RWPE2 (cell line): ENCODE data around the gene PLPP3.

Source experiments
- ATAC-seq: fragments of 200-7000 bp; cut with Tn5 transposase; 3 replicates; pipeline ENCODE4 v1.9.1; 2021; ENCODE audit warnings: low read depth
- DNase-seq: peaks from one replicate; pipeline ENCODE4 v3.0.0-alpha.2; 2020; ENCODE audit warnings: low spot score
- H3K27ac ChIP-seq: fragments of 450-650 bp; 2 replicates; pipeline ENCODE4 v1.5.1; 2017; ENCODE audit warnings: mild to moderate bottlenecking; ENCODE audit not compliant: poor library complexity, severe bottlenecking
- H3K27me3 ChIP-seq: fragments of 250-450 bp; sonication (Bioruptor Pico); 2 replicates; pipeline ENCODE4 v1.5.1; 2021; ENCODE audit warnings: mild to moderate bottlenecking, moderate library complexity; ENCODE audit not compliant: insufficient read depth, poor library complexity, severe bottlenecking
- H3K36me3 ChIP-seq: fragments of 250-450 bp; sonication (Bioruptor Pico); 2 replicates; pipeline ENCODE4 v1.5.1; 2020; ENCODE audit warnings: low read depth, mild to moderate bottlenecking, moderate library complexity
- H3K4me1 ChIP-seq: fragments of 250-450 bp; sonication (Bioruptor Pico); 2 replicates; pipeline ENCODE4 v1.5.1; 2021; ENCODE audit warnings: mild to moderate bottlenecking, moderate library complexity; ENCODE audit not compliant: insufficient read depth, poor library complexity, severe bottlenecking
- H3K4me3 ChIP-seq: fragments of 250-450 bp; sonication (Bioruptor Pico); 2 replicates; pipeline ENCODE4 v1.5.1; 2021; ENCODE audit warnings: mild to moderate bottlenecking, moderate library complexity; ENCODE audit not compliant: severe bottlenecking
- H3K9me3 ChIP-seq: fragments of 250-450 bp; sonication (Bioruptor Pico); 2 replicates; pipeline ENCODE4 v1.5.1; 2021; ENCODE audit warnings: mild to moderate bottlenecking, moderate library complexity; ENCODE audit not compliant: severe bottlenecking
- TF ChIP-seq, protein P1 (sequence below): fragments of 450-650 bp; IDR thresholded peaks from one replicate; pipeline ENCODE4 v1.5.1; 2017; ENCODE audit warnings: mild to moderate bottlenecking, moderate library complexity; ENCODE audit not compliant: poor library complexity, severe bottlenecking

PLPP3 gene

DNA sequence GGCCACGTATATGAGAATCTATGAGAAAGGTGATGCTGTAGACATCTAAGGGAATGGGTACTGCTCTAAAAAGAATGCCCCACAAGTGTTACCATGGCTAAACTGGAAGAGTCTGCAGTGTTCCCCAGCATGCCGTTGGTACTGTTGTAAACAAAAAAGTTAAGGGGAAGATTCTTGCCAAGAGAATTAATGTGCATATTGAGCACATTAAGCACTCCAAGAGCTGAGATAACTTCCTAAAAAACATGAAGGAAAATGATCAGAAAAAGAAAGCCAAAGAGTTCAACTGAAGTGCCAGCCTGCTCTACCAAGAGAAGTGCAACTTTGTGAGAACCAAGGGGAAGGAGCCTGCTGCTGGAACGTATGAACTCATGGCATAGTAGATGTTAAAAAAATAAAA, 40.8 kb downstream of the PLPP3 start:
- no peaks in the 10 kb centered on the region for H3K36me3 ChIP-seq
- H3K4me1 ChIP-seq, result peaks cover 7% of the 10 kb centered on the region
- ATAC-seq (no peak), DNase-seq (no peak)
- TF ChIP-seq, protein P1, sequence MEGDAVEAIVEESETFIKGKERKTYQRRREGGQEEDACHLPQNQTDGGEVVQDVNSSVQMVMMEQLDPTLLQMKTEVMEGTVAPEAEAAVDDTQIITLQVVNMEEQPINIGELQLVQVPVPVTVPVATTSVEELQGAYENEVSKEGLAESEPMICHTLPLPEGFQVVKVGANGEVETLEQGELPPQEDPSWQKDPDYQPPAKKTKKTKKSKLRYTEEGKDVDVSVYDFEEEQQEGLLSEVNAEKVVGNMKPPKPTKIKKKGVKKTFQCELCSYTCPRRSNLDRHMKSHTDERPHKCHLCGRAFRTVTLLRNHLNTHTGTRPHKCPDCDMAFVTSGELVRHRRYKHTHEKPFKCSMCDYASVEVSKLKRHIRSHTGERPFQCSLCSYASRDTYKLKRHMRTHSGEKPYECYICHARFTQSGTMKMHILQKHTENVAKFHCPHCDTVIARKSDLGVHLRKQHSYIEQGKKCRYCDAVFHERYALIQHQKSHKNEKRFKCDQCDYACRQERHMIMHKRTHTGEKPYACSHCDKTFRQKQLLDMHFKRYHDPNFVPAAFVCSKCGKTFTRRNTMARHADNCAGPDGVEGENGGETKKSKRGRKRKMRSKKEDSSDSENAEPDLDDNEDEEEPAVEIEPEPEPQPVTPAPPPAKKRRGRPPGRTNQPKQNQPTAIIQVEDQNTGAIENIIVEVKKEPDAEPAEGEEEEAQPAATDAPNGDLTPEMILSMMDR, result no peak
- H3K9me3 ChIP-seq, result no peaks in the 10 kb centered on the region
- no peak overlapping the region for H3K4me3 ChIP-seq
- no peaks in the 10 kb centered on the region for H3K27me3 ChIP-seq
- H3K27ac ChIP-seq, result no peak overlapping the region

DNA sequence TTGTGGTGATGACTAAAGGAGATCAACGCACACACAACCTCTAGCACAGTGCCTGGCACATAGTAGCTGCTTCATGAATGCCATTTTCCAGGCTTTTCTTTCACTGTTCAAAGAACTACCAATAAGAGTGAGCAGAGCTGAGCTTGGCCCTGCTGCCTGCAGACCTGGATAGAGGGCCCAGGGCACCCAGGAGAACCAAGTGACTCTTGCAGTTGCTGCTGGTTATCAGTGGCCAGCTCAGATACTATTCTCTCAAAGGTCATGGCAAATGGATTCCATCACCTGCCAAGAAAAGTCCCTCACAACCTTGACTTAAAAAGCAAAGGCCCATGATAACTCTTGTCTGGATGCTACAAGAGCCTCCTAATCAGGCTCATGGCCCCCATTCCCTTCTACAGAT, 41.7 kb downstream of the PLPP3 start:
- no peak for ATAC-seq
- H3K27me3 ChIP-seq, result no peaks in the 10 kb centered on the region
- H3K36me3 ChIP-seq, result no peaks in the 10 kb centered on the region
- no peaks in the 10 kb centered on the region for H3K9me3 ChIP-seq
- no peak overlapping the region for H3K27ac ChIP-seq
- no peak for DNase-seq
- H3K4me1 ChIP-seq, result peaks cover 7% of the 10 kb centered on the region
- TF ChIP-seq, protein P1, result no peak
- no peak overlapping the region for H3K4me3 ChIP-seq

DNA sequence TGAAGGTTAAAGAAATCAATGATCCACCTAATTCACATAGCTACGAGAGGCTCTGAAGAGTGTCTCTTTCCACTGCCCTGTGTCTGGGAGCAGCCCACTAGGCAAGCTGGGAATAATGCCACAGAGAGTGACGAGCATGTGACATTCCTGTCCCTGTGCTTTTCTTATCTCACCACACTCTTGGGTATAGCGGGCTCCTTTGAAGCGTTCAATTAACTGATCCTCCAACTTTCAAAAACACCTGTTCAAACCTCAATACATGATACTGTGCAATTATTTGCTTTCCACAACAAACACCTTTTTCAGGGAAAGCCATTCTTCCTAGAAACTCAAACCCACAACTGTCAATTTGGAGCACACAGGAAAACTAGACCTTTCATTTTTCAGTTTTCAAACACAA, 43.4 kb downstream of the PLPP3 start:
- no peak for ATAC-seq
- Histone ChIP-seq H3K4me1 (peaks cover 7% of the 10 kb centered on the region), H3K27ac (no peak overlapping the region)

DNA sequence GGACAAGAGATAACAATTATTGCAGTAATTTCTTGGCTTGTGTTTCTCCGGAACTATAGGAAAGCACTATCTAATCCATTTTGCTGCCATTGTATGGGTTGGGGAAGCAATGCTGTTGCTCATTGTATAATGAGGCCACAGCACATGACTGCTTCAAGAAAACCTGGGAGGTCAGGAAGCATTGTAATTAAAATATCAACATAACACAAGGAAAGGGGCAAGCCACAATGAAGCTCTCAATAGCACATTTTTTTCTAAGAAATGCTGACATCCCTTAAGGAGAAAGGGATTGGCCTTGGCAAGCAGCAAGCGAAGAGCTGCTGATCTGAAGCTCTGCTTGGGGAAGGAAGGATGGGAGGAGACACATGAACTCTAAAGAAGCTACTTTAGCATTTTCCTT, 44.0 kb downstream of the PLPP3 start:
- peaks cover 7% of the 10 kb centered on the region for H3K4me1 ChIP-seq

More for the DNA sequence above, 43.4 kb downstream of the PLPP3 start:
- Histone ChIP-seq H3K4me3 (no peak overlapping the region), H3K9me3 (no peaks in the 10 kb centered on the region), H3K27me3 (no peaks in the 10 kb centered on the region), H3K36me3 (no peaks in the 10 kb centered on the region)
- no peak for DNase-seq
- TF ChIP-seq, protein P1, result no peak

DNA sequence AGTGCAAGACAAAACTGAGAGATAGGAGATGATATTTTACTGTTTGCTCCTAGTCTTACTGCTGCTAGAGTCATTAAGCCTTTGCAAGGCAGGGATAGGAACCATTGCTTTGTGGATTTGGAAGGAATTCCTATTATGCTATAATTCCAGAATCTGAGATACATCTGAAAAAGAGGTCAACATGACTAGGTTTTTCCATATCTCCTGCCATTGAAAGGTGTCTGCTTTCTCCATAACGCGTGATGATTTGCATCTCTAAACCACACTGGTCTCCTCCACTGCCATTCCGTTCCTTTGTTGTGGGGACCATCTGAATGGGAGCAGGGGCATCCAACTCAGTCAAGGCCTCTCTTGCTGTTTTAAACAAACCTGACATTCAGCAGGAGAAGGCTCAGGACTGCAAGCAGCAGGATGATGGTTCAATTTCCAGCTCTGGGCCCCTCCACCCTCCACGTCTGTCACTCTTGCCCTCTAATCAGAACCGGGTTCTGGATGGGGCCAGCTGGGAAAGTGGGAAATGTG, 45.2 kb downstream of the PLPP3 start:
- Histone ChIP-seq H3K9me3 (no peaks in the 10 kb centered on the region), H3K36me3 (no peaks in the 10 kb centered on the region), H3K27ac (no peak overlapping the region), H3K4me3 (no peak overlapping the region), H3K27me3 (no peaks in the 10 kb centered on the region), H3K4me1 (peaks cover 7% of the 10 kb centered on the region)
- DNase-seq, result no peak
- TF ChIP-seq, protein P1, result no peak
- ATAC-seq, result no peak

More for the DNA sequence above, 44.0 kb downstream of the PLPP3 start:
- TF ChIP-seq, protein P1, result no peak
- H3K9me3 ChIP-seq, result no peaks in the 10 kb centered on the region
- no peaks in the 10 kb centered on the region for H3K36me3 ChIP-seq
- no peaks in the 10 kb centered on the region for H3K27me3 ChIP-seq
- H3K27ac ChIP-seq, result no peak overlapping the region
- H3K4me3 ChIP-seq, result no peak overlapping the region
- ATAC-seq, result no peak
- DNase-seq, result no peak
